ENCODE data around the gene RFC3. TPM values are rescaled to one million over a fixed set of nuclear protein-coding genes. Genes with fewer than 3 reads are reported as not detected.

The RFC3 gene
- total RNA-seq, 1 experiment from 2014 or later: 19.0 TPM

DNA sequence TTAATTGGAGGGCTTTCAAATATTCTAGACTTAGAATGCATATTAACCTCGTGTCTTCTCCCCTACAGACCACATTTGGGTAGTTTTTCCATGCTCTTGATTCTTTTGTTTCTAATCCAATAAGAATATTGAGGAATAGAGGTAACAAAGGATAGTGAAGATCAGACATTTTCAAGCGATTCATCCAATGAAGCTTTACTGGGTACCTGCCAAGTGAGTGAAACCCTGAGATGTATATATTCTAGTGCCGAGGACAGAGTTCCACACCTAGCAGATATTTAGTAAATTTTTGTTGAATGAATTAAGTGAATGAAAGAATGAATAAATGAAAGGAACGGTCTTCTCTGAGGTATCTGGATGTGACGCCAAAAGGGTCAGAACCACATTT, 442 bp upstream of the RFC3 start:
- BruUV-seq (replicated peaks): no TSS peak
- H3K9me3 ChIP-seq (ENCODE audit: control insufficient read depth, insufficient read depth, low read depth, low read length): no peaks in the 10 kb centered on the region
- no peaks in the 10 kb centered on the region for H3K4me1 ChIP-seq (ENCODE audit: control insufficient read depth, insufficient read depth, low read length)
- H3K4me3 ChIP-seq (ENCODE audit: low read depth in 2 of 2, low read length in 2 of 2): peak overlapping the region; percentile 84 to 94
- peak overlapping the region; percentile 89 for H3K27ac ChIP-seq (ENCODE audit: low read length)
- in situ Hi-C loops (cut with HindIII; ENCODE audit: low pct_unique_long_range_greater_than_20kb, low sequenced_read_pairs): no loop called here
- ChIA-PET POLR2A (interaction anchor here (0.6 kb wide), 1 partner anchor 509 kb away, joined by 5 read pairs; no protein-coding TSS in a partner anchor), CTCF (no interaction called here)
- H3K36me3 ChIP-seq (ENCODE audit: control insufficient read depth, insufficient read depth, low read length): peaks cover 4% of the 10 kb centered on the region
- ATAC-seq (no peak; the same call in 1 of the 2 replicates), DNase-seq (ENCODE audit: low read depth, low spot score) (no peak)
- no peak for TF ChIP-seq SIN3A (IDR thresholded peaks at IDR 0.05; ENCODE audit: borderline replicate concordance, insufficient read depth, low read depth, low read length)
- TF ChIP-seq, protein P1, sequence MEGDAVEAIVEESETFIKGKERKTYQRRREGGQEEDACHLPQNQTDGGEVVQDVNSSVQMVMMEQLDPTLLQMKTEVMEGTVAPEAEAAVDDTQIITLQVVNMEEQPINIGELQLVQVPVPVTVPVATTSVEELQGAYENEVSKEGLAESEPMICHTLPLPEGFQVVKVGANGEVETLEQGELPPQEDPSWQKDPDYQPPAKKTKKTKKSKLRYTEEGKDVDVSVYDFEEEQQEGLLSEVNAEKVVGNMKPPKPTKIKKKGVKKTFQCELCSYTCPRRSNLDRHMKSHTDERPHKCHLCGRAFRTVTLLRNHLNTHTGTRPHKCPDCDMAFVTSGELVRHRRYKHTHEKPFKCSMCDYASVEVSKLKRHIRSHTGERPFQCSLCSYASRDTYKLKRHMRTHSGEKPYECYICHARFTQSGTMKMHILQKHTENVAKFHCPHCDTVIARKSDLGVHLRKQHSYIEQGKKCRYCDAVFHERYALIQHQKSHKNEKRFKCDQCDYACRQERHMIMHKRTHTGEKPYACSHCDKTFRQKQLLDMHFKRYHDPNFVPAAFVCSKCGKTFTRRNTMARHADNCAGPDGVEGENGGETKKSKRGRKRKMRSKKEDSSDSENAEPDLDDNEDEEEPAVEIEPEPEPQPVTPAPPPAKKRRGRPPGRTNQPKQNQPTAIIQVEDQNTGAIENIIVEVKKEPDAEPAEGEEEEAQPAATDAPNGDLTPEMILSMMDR (IDR thresholded peaks at IDR 0.05): no peak
- no peak for TF ChIP-seq POLR2AphosphoS5 (IDR thresholded peaks at IDR 0.05; ENCODE audit: low read depth, low read length)
- TF ChIP-seq TCF7L2 (IDR thresholded peaks at IDR 0.05; ENCODE audit: low read depth, low read length): no peak
- TF ChIP-seq, protein P2, sequence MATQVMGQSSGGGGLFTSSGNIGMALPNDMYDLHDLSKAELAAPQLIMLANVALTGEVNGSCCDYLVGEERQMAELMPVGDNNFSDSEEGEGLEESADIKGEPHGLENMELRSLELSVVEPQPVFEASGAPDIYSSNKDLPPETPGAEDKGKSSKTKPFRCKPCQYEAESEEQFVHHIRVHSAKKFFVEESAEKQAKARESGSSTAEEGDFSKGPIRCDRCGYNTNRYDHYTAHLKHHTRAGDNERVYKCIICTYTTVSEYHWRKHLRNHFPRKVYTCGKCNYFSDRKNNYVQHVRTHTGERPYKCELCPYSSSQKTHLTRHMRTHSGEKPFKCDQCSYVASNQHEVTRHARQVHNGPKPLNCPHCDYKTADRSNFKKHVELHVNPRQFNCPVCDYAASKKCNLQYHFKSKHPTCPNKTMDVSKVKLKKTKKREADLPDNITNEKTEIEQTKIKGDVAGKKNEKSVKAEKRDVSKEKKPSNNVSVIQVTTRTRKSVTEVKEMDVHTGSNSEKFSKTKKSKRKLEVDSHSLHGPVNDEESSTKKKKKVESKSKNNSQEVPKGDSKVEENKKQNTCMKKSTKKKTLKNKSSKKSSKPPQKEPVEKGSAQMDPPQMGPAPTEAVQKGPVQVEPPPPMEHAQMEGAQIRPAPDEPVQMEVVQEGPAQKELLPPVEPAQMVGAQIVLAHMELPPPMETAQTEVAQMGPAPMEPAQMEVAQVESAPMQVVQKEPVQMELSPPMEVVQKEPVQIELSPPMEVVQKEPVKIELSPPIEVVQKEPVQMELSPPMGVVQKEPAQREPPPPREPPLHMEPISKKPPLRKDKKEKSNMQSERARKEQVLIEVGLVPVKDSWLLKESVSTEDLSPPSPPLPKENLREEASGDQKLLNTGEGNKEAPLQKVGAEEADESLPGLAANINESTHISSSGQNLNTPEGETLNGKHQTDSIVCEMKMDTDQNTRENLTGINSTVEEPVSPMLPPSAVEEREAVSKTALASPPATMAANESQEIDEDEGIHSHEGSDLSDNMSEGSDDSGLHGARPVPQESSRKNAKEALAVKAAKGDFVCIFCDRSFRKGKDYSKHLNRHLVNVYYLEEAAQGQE (IDR thresholded peaks at IDR 0.05; ENCODE audit: insufficient read depth in 1 of 2, low read depth in 2 of 2, low read length in 1 of 2): no peak
- intact Hi-C loops (cut with micrococcal nuclease; ENCODE audit: unreplicated experiment): no loop called here
- H3K27me3 ChIP-seq (ENCODE audit: control insufficient read depth, insufficient read depth, low read length): no peaks in the 10 kb centered on the region

DNA sequence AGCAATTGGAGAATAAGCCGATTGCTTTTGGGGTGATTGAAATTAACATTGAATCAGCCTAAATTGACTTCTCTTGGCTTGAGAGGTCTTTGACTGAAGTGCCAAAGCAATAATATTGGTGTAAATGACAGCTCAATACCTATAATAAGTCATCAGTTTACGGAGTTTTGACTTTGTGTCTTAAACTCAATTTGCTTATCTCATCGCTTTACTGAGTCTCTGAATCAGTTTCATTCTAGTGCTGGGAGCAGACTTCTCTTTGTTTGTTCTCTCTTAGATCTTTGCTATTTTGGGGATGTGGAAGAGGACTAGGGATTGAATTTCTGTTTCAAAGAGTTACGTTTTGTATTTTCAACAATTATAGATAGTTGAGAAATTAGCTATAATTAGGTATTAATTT, 7.1 kb downstream of the RFC3 start:
- ChIA-PET POLR2A (no interaction called here), CTCF (no interaction called here)
- TF ChIP-seq, protein P1 (IDR thresholded peaks at IDR 0.05): no peak
- no peak for TF ChIP-seq SIN3A (IDR thresholded peaks at IDR 0.05; ENCODE audit: borderline replicate concordance, insufficient read depth, low read depth, low read length)
- TF ChIP-seq TCF7L2 (IDR thresholded peaks at IDR 0.05; ENCODE audit: low read depth, low read length): no peak
- ATAC-seq (no peak), DNase-seq (ENCODE audit: low read depth, low spot score) (no peak)
- Histone ChIP-seq H3K4me1 (ENCODE audit: control insufficient read depth, insufficient read depth, low read length) (no peaks in the 10 kb centered on the region), H3K27me3 (ENCODE audit: control insufficient read depth, insufficient read depth, low read length) (no peaks in the 10 kb centered on the region), H3K4me3 (ENCODE audit: low read depth in 2 of 2, low read length in 2 of 2) (no peak overlapping the region), H3K9me3 (ENCODE audit: control insufficient read depth, insufficient read depth, low read depth, low read length) (no peaks in the 10 kb centered on the region), H3K27ac (ENCODE audit: low read length) (no peak overlapping the region), H3K36me3 (ENCODE audit: control insufficient read depth, insufficient read depth, low read length) (peaks cover 3% of the 10 kb centered on the region; the same call in 1 of the 2 replicates)
- in situ Hi-C loops (cut with HindIII; ENCODE audit: low pct_unique_long_range_greater_than_20kb, low sequenced_read_pairs) (no loop called here), intact Hi-C loops (cut with micrococcal nuclease; ENCODE audit: unreplicated experiment) (no loop called here)
- no TSS peak for BruUV-seq (replicated peaks)

All from Panc1 (cell line).